ENCODE results near the gene ICOS.
"Not testable (repeated sequence)": the region's sequence is repeated elsewhere in the genome, so short reads cannot be mapped to it uniquely, and the experiment has no call there.

Gene ICOS

DNA sequence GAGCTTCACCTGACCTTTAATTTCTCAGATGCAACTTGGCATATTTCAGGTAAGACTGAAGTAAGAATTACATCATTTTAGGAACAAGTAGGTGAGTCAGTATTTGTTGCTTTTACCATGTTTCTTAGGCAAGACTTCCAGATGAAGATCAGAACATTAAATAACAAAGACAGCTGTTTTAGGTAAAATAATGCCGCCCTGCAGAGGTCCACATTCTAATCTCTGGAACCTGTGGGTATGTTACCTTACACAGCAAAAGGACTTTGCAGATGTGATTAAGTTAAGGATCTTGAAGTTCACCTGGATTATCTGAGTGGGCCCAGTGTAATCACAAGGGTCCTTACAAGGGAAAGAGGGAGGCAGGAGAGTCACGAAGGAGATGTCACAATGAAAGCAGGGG, 39.3 kb downstream of the ICOS start:
- no peak for DNase-seq (ENCODE audit: low read depth)

DNA sequence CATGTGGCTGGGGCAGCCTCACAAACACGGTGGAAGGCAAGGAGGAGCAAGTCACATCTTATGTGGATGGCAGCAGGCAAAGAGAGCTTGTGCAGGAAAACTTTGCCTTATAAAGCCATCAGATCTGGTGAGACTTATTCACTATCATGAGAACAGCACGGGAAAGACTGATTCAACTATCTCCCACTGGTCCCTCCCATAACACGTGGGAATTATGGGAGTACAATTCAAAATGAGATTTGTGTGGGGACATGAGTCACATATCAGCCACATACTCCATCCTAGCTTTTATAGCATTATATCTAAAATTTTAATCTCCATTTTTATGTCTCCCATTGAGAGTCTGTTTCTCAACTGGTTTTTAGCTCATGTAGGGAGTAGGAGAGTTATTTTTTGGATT, 45.7 kb downstream of the ICOS start:
- DNase-seq (ENCODE audit: low read depth) = no peak

DNA sequence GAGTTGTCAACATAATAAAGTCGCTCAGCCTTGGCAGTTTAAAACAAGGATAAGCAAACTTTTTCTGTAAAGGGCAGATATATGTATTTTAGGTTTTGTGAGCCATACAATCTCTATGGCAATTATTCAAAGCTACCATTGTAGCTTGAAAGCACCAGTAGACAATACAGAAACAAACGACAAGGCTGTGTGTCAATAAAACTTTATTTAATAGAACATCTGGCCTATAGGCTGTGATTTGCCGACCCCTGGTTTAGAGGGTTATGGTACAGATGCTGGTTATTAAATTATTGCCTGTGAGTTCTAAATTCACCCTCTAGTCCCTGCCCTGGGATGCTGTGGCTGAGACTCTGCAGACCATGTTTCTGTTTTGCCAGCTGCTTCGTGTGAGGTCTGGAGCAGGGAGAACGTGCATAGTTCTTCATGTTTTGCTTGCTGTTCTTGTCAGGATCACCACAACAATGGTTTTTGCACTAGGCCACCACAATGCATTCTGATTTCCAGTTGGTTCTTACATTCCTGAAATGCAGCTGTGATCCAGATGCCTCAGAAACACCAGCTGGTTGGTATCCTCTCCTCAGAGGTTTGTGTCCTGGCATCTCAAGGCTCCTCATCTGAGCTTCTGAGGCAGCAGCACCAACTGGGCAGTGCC, 46.6 kb downstream of the ICOS start:
- DNase-seq (ENCODE audit: low read depth) = no peak

DNA sequence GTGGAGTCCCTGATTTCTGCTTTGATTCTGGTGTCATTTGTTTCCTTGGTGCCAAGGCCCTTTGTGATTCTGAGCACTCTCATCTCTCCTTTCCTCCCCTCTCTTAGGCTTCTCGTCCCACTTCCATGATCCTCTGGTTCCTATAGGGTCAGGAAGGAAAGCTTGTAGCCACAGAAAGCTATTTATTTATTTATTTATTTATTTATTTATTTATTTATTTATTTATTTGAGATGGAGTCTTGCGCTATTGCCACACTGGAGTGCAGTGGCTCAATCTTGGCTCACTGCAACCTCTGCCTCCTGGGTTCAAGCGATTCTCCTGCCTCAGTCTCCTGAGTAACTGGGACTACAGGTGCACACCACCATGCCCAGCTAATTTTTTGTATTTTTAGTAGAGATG, 49.4 kb downstream of the ICOS start:
- not testable (repeated sequence) for DNase-seq (ENCODE audit: low read depth)

DNA sequence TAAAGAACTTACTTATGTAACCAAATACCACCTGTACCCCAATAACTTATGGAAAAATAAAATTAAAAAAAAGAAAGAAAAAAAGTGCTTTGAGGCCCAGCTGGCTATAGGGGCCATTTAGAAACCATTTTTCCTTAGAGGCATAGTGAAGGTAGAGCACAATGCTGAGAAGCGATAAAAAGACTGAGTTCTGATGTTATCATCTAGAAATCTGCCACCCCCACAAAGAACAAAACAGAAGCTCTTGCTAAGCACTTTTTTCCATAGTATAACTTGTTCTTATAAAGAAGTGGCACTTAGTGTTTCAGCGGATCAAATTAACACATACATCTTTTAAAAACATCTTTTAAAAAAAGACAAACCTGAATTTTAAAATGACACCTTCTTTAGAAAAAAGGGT, 51.4 kb downstream of the ICOS start:
- no peak for DNase-seq (ENCODE audit: low read depth)

DNA sequence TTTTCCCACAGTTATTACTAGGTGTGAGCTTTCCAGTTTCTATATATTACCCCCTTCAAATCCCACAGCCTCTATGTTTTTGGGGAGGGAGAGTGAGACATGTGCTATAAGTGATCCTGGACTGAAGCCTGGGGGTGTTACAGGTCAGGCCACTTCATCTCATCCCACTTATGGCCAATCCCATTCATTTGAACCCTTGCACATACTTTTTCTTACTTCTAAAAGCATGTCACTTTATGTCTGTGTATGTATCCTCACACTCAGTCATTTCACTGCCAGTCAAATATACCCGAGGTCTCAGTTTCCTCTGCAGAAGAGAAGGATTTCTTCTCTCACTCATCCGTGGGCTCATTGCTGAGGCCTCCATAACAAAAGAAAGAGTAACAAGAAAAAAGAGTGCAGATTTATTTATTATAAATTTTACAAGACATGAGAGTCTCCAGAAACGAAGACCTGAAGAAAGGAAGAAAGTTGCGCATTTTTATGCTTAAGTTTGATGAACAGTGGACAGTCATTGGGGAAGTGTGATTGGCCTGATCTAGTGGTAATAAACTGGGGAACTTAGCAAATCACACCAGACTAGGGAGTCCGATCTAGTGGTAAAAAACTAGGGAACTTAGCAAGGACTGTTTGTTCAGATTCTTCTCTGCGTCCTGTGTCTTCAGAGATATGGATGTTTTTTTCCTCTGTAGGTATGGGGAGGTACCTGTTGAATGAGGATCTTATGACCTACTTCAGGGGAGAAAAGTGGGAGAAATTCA, 52.1 kb downstream of the ICOS start:
- DNase-seq (ENCODE audit: low read depth) = no peak

DNA sequence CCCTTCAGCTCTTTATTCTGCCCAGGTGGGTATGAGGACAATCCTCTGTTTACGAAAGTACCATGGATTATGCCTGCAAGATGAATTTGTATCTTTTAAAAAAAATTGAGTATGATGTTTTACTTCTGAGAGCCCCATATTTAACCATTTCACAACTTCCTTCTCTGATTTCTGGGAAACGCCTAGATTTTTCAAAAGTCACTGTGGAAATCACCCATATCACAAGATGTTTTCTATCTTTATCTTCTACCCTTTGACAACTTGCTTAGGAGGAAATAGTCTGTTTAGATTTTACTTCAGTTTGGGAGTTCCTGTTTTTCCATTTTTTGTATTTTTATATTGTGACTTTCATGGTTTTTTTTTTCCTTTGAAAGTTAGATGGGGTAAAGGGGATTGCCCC, 53.0 kb downstream of the ICOS start:
- DNase-seq (ENCODE audit: low read depth) = no peak

DNA sequence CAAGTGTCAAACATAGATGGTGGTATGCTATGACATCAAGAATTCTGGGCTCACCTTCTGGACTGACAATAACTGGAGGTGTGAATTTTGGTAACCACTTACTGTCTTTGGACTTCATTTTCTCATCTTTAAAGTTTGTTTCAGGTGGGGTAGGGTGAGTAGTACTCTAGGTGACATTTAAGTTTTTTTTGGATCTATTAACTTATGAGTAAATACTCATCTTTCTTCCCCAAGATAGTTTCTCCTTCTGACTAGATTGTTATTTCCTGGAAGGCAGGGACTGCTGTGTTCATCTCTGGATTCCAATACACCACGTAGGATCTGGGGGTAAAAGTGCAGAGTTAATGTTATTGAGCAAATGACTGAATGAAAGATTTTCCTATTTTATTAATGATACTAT, 55.9 kb downstream of the ICOS start:
- DNase-seq (ENCODE audit: low read depth) = no peak

DNA sequence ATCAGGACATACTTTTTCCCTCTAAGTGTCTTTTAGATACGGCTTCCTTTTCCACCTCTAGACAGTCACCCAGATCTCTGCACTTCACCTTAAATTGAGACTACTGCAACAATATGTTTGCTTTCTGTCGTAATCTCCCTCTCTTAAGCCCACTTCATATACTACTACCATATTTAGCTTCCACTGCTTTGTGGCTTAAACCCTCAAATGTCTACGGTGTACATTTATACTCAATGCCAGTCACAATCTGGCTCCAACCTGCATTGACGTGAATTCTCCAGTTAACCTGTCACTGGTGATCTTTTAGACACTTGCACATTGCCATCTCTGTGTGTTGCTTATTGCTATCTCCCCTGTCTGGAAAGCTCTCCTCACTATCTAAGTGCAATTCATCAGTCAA, 56.4 kb downstream of the ICOS start:
- DNase-seq (ENCODE audit: low read depth) = no peak

DNA sequence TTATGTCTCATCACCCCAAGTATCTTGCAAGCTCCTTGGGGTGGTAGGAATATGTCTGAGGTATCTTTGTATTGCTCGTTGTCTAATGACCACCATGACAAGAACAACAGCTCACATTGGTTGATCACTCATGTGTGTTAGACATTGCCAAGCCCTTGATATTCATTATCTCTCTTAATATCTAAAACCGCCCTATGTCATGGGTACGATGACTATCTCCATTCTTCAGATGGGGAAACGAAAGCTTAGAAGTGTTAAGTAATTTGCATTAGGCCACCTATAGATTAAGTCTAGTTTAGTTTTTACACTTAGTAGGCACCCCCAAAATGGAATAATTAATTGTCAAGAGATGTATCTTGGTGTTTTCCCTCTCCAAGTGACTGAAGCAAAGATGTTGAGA, 57.0 kb downstream of the ICOS start:
- DNase-seq (ENCODE audit: low read depth) = no peak

DNA sequence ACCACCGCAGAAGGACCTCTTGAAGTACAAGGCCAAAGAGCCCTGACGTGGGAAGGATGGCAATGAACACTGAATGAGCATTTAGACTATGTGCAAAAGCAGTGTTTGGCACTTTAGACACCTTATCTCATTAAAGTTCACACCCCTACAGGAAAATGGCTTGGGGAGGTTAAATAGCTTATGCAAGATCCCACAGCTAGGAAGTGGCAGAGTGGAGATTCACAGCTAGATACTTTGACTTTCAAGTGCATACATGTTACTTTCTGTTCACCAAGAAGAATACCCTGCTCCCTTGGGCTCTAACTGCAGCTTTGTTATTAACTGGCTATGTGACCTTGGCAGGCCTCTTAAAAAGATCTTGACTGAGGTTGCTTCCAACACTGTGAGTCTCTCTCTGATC, 58.2 kb downstream of the ICOS start:
- DNase-seq (ENCODE audit: low read depth) = no peak

DNA sequence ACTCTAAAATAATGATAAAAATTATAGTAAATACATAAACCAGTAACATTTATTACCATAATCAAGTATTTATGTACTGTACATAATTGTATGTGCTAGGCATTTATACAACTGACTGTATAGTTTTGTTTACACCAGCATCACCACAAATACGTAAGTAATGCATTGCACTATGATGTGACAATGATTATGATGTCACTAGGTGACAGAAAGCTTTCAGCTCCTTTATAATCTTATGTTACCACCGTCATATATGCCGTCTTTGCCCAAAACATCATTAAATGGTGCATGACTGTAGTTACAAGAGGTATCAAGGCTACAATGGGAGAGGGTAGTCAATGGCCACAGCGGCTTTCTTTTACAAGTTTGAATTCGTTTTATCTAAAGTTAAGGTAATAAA, 60.1 kb downstream of the ICOS start:
- no peak for DNase-seq (ENCODE audit: low read depth)

DNA sequence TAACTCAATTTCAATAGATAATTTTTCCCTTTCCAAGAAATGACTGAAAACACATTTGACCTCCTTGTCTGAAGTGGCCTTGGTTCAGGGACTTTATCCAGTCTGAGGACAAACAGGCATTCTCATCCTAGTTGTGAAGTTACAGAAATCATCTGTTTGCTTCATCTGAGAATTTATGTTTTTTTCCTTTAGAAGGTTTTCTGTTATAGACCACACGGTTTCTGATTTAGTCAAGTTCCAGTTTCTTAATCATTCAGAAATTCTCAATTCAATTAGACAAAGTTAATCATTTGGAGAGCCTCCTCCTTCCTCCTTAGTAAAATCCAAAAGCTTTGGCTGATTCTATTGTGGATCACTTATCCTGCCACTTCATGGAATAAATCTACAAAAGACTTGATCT, 60.9 kb downstream of the ICOS start:
- no peak for DNase-seq (ENCODE audit: low read depth)

DNA sequence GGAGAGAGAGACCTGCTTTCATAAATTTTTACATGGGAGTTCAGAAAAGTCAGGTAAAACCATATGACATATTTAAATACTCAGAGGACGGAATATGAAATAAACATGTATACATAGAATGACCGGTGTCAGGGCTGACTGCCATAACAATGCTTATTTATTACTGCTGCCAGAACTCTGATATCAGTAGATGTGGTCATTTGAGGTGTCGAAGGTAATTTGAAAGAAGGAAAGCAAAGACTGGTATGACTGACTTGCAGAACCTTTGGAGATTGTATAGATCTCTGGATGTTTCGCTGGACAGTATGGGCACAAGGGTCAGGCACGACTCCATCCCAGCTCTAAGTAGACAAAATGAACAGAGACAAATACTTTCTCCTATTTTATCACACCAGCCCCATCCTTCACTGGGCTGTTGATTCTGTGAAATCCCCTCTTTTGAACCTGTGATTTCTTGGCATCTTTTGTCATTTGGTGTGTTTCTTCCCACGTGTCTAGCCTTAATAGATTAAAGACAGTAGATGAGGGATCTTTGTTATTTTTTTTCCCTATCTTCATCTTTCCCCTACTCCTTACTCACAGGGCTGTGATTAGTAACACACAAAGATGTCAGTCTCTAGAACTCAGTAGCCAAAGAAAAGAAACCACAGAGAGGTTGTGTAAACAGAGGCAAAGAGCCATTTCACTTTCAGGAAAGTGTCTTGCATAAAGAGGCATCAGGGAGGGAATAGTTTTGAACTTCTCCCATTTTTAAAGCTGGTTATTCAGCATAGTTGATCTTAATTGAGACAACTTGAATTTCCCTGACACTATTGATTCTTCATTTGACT, 61.6 kb downstream of the ICOS start:
- no peak for DNase-seq (ENCODE audit: low read depth)

DNA sequence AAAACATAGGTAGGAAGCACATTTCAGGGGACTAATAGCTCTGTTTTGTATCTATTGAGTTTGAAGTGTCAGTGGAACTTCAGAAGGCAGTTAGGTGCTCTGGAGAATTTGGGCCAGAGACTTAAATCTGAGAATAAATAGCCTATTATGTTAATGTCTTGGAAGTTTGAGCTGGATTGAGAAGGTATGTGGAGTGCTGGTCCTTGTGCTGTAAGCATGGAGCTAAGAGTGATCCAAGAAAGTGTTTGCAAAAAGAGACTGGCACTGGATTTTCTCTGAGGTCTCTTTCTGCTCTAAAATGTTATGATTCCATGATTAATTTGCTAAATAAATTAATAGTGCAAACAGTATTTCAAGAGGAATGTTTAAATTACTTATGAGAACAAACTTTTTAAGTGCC, 63.3 kb downstream of the ICOS start:
- DNase-seq (ENCODE audit: low read depth) = no peak

DNA sequence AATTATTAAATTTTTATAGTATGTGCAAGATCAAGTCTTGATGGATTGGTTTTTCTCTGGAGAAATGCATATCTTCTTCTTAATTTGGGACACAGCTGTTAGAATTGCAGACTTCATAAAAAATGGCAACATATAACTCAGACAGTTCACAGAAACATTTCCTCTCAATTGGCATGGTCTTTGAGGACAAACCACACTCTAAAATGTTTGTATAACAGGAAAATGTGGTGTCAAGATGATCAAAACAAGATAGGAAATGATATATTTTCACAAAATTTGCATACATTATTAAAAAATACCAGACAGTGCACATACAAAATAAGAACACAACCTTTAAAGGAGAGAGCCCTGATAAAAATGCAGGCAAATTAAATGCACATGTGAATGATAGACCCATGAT, 63.9 kb downstream of the ICOS start:
- DNase-seq (ENCODE audit: low read depth) = no peak

DNA sequence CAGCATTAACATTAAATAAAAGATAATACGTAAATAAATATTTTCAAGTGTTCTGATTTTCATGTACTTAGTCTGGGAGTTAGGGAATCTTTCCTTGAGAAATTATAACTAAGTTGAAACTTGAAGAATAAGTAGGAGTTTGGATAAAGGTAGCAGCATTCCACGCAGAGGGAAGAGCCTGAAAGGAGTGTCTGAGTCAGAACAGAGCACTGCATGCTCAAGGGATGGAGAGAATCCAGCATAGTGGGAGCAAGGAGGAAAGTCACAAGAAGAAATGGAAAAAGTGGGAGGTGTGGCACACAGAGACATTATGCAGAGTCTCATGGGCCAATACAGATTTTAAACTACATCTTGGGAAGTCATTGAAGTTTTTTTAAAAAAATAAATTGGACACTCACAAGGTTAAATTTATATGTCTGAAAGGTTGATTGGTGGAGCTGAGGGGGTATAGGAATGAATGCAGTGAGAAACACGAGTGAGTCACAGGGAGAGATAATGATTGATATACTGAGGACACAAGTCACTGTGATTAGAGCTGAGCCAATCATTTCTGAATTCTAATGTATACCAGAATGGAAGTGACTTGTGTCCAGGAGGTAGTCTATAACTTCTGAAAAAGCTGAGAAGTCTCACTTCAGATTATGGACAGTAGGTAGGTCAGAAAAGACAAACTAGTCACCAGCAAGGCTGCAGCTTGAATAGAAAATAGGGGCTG, 66.9 kb downstream of the ICOS start:
- no peak for DNase-seq (ENCODE audit: low read depth)

DNA sequence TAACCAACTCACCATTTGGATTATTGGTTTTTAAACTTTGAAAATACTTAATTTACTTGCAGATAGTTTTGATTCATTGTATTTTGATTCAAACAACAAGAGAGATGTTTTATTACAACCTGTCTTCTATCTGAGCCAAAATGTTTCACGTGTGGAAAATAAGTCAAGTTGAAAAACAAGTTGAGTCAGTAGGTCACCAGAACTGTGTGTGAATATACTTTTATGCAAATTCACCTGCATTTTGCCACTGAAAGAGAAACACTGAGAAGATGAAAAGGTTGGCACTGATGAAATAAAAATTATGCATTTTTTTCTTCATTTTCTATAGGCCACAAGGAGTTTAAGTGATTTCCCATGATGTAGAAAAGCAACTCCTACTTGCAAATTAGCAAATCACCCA, 68.3 kb downstream of the ICOS start:
- DNase-seq (ENCODE audit: low read depth) = no peak

DNA sequence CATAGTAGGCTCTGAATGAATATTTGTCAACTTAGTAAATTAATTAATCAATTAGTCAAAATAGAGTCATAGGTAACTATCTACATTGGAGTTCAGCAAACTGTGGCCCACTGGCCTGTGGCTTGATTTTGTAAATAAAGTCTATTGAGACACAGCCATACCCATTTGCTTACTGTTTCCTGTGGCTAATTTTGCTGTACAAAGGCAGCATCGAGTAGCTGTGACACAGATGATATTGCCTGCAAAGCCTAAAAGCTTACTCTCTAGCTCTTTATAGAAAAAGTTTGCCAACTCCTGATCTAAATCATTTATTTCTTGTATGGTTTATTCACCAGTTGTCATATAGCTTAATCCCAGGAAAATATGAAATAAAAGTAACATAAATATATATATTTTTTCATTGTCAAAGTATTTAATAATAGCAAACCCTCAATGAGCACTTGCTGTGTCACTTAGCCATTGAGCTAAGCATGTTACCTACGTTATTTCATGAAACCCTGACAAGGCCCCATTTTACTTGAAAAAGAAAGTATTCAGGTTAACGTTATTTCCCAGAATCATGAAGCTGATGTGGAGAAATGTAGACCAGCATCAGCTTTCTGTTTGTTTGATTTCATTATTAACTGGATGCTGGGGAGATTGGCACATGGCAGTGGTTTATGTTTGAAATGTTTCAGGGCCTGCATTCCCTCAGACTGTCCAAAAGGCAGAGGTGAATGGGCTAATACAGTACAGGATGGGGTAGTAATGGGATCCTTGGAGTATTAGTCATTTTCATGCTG, 69.6 kb downstream of the ICOS start:
- no peak for DNase-seq (ENCODE audit: low read depth)

DNA sequence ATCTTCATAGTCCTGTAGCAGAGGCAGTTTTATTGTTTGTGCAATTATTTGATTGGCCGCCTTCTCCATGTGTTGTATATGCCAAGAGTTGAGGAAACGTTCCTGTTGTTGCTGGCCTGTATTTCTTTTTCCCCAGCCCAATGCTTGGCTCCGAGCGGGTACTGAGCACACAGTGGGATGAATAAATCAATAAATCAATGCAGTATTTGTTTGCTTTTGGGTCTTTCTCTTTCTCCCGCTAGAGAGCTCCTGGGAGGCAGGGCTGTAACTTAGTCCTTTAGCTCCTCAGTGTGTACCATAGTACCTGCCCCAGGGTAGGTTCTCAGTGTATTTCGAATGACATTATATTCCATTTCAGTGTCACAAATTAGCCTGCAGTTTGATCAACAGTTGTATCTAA, 71.8 kb downstream of the ICOS start:
- no peak for DNase-seq (ENCODE audit: low read depth)

DNA sequence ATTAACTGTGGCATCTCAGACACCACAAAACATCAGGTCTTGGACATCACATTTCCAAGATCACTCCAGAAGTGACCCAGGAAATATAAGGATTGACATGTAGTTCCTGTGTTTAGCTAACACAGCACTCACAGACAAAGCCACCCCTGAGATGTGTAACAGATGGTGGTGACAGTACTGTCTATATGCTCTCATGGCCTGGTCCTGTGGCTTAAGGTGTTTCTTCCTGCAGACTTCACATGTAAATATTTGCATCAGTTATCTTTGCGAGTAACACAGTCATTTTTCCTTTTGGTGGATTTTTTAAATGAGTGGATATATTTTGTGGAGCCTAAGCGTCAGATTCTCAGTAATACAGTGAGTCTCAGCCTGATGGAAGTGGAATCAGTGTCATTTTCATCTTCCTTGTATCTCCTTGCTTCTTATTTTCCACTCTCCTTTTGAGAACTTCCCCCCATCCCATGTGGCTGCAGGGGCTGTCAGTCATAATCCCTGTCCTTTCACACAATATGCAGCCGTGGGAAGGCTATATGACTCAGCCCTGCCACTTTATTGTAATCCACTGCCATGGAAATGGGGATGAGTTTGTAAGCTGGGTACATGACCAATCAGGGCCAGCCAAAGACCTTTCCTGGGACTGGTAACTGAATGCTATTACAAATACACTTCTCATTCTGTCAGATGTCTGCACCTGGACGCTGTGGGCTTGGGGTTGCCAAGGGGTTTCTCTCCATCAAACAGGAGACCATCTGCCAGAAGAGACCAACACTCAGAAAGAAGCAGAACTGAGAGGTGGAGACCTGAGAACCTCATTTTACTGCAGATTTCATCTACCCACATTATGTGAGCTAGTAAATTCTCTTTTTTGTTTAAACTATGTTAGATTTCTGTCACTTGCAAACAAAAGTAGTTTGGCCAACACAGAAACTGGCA, 74.3 kb downstream of the ICOS start:
- no peak for DNase-seq (ENCODE audit: low read depth)

All from stimulated activated CD8-positive, alpha-beta memory T cell treated with anti-CD3 and anti-CD28 coated beads, Interleukin-4, amount 100 ng/mL, for 24 hours (primary cell).